Fibroblast of pulmonary artery (primary cell): Measurements from ENCODE around the gene IL2RA.
"Not testable (repeated sequence)": the region's sequence is repeated elsewhere in the genome, so short reads cannot be mapped to it uniquely, and the experiment has no call there.

ENCODE experiments used
- DNase-seq: peaks from one replicate; pipeline ENCODE4 v3.0.0-alpha.2; 2010; ENCODE audit warnings: low read depth
- H3K4me3 ChIP-seq: replicated peaks from 2 replicates; pipeline ENCODE4 v1.5.1; 2011; ENCODE audit warnings: low read depth, mild to moderate bottlenecking, control low read depth, low read length, moderate library complexity
- CTCF ChIP-seq: IDR thresholded peaks from 2 replicates; pipeline ENCODE4 v1.5.1; 2011; ENCODE audit warnings: mild to moderate bottlenecking, control low read depth, low read length, inconsistent platforms; ENCODE audit errors: missing control alignments

Gene IL2RA

DNA sequence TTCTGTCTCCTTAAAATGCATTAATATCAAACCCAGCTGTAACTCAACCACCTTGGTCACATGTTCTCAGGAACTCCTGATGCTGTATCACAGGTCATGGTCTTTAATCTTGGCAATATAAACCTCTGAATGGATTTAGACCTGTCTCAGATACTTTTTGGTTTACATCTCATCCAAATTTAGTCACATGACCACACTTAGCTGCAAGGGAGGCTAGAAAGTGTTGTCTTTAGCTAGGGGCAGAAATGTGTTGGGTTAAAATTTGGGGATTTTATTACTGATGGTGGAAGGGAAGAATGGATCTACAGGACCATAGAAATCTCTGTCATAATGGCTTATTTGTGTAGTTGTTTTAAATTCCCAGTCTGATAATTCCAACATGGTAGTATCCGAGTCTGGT, 55.2 kb downstream of the IL2RA start:
- no peak for TF ChIP-seq CTCF
- no peak overlapping the region for H3K4me3 ChIP-seq
- no peak for DNase-seq

- no peak for TF ChIP-seq CTCF
- no peak for DNase-seq
- no peak overlapping the region for H3K4me3 ChIP-seq
Observed at GRCh38 chr10:6006546-6006945, 55.6 kb downstream of the IL2RA start.

GRCh38 chr10:6005856-6006395, 56.2 kb downstream of the IL2RA start:
- no peak for DNase-seq
- H3K4me3 ChIP-seq: no peak overlapping the region
- no peak for TF ChIP-seq CTCF

DNA sequence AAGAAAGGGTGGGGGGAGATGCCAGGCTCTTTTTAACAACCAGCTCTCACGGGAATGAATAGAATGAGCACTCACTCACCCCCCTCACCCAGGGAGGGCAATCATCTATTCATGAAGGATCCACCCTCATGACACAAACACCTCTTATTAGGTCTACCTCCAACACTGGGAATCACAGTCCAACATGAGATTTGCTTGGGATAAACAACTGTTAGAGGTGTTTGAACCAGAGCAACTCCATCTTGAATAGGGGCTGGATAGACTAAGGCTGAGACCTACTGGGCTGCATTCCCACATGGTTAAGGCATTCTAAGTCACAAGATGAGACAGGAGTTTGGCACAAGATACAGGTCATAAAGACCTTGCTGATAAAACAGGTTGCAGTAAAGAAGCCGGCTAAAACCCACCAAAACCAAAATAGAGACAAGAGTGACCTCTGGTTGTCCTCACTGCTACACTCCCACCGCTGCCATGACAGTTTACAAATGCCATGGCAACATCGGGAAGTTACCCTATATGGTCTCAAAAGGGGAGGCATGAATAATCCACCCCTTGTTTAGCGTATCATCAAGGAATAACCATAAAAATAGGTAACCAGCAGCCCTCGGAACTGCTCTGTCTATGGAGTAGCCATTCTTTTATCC, 56.9 kb downstream of the IL2RA start:
- H3K4me3 ChIP-seq, DNase-seq: not testable (repeated sequence)

DNA sequence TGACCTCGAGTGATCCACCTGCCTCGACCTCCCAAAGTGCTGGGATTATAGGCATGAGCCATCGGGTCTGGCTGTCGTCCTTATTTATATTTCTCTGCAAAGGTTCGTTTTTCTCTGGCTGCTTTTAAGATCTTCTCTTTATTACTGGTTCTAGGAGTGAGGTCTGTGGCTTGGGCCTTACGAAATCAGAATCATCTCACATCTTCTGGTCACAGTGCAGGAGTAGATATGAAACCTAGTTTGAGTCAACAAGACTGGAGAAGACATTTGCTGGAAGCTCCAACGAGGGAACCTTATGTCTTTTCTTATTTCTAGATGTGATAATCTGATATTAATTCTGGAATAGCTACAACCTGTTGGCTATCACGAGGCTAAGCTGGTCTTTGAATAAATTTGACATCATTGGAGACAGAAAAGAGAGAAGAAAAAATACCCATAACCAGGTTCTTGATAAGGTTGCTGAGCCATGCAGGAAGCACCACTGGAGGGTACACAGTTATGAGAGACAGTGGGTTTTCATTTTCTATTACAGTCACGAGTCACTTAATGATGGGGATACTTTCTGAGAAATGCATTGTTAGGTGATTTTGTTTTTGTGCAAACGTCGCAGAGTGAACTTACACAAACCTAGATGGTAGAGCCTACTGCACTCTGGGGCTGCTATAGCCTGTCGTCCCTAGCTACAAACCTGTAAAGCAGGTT, 59.2 kb downstream of the IL2RA start:
- no peak for DNase-seq
- TF ChIP-seq CTCF: no peak
- no peak overlapping the region for H3K4me3 ChIP-seq

- TF ChIP-seq CTCF: no peak
- DNase-seq: no peak
- H3K4me3 ChIP-seq: no peak overlapping the region
Observed at GRCh38 chr10:5999440-6000165, 62.6 kb downstream of the IL2RA start.

GRCh38 chr10:5996696-5997095, 65.5 kb downstream of the IL2RA start:
- H3K4me3 ChIP-seq: no peak overlapping the region
- TF ChIP-seq CTCF: no peak
- no peak for DNase-seq
